AG20443 (cell line): Measurements from ENCODE around the gene GYPB.
"Not testable (repeated sequence)": the region's sequence is repeated elsewhere in the genome, so short reads cannot be mapped to it uniquely, and the experiment has no call there.

ENCODE experiments used
- DNase-seq: peaks from one replicate; pipeline ENCODE4 v3.0.0; 2012; ENCODE audit warnings: low spot score, mixed read lengths

GYPB gene

DNA sequence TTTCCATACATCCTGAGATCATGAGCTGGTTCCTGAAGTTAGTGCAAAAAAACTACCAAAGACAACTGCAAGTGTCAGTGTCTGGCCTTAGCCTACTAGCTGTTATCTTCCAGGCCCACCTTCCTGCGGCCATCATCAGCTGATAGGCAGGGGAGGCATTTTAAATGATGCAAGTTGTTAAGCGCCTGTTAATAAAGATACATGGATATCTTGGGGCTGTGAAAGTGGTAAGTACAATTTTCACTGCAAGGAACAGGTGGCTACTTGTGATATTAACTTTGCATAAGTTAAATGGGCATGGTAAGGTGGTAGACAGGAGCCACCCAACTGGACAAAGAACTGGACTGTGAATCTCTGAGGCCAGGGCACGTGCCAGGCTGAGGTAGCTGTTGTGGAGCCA is at the start of gene GYPB:
TSS of gene GYPB (minus strand) at position 104 of the 400 bp plus-strand sequence. CDS start at position 11, 93 bp downstream.
- DNase-seq = not testable (repeated sequence)

GRCh38 chr4:144061556-144061955 is 42.4 kb upstream of the GYPB start:
- not testable (repeated sequence) for DNase-seq

DNA sequence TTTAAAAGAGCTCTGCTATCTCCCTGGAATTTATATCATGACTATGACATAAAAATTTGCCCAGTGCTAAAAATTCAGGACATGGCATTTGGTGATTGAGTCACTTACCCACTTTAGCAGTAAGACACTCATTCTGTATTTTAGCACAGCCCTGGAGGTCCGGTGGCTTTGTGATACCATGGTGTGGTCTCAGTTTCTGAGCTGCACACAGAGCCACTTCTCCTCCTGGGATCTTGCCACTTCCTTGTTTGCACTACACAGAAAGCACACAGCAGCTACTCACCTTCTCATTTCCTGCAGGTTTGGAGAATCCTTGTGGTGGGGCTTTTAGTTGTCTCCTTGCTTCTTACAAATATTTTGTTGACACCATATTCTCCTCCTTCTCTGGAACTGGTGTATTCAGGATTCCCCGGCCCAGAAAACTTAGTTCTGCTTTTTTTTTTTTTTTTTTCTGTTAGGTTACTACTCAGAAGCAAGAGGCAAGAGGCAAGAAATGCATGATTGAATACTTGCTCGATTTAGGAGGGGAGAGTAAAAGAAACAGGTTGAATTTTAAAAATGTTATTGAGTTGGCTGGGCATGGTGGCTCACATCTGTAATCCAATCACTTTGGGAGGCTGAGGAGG is 41.2 kb upstream of the GYPB start:
- DNase-seq = not testable (repeated sequence)

DNA sequence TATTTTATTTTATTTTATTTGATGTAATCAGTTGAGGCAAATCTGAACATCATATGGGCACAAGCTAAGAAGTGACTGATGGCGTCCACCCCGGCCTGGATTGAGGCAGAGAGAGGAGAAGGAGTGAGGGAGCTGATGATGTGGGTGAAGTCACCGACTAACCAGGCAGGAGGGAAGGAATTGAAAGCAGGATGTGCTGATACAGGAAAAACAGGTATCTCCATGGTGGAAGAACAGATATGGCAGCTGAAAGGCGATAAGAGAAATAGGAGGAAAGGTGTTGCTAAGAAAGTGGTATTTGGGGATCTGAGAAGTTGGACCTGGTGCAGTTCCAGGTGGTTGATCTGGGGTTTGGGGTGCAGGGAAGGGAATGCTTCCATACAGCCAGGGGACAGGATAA is 37.6 kb upstream of the GYPB start:
- no peak for DNase-seq

- DNase-seq = not testable (repeated sequence)
Observed at GRCh38 chr4:144055336-144055735, 36.2 kb upstream of the GYPB start.

DNA sequence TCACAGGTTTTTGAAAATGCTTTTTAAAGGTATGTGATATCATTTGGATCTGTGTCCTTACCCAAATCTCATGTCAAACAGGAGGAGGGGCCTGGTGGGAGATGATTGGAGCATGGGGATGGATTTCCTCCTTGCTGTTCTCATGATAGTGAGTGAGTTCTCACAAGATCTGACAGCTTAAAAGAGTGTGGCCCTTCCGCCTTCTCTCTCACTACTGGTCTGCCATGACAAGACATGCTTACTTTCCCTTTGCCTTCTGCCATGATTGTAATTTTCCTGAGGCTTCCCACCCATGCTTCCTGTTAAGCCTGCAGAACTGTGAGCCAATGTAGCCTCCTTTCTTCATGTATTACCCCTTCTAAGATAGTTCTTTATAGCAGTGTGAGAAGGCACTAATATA is 32.3 kb upstream of the GYPB start:
- not testable (repeated sequence) for DNase-seq

DNA sequence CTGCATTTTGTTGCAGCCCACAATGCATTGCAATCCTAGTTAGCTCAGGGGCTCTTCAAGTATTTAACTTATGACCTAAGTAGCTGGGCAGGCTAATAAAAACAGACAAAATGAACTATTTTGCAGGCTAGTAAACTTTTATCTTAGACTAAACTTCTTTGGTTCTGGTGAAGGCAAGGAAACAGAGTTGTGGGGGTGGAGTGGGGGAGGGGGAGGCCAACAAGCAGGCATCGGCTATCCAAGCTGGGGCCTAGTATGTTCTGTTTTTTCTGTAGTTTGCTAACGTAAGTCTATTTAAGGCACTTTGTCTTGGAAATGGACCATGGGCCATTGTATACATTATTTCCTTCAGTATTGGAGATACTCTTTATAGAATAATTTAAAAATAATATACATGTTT is 31.5 kb upstream of the GYPB start:
- DNase-seq = not testable (repeated sequence)

DNA sequence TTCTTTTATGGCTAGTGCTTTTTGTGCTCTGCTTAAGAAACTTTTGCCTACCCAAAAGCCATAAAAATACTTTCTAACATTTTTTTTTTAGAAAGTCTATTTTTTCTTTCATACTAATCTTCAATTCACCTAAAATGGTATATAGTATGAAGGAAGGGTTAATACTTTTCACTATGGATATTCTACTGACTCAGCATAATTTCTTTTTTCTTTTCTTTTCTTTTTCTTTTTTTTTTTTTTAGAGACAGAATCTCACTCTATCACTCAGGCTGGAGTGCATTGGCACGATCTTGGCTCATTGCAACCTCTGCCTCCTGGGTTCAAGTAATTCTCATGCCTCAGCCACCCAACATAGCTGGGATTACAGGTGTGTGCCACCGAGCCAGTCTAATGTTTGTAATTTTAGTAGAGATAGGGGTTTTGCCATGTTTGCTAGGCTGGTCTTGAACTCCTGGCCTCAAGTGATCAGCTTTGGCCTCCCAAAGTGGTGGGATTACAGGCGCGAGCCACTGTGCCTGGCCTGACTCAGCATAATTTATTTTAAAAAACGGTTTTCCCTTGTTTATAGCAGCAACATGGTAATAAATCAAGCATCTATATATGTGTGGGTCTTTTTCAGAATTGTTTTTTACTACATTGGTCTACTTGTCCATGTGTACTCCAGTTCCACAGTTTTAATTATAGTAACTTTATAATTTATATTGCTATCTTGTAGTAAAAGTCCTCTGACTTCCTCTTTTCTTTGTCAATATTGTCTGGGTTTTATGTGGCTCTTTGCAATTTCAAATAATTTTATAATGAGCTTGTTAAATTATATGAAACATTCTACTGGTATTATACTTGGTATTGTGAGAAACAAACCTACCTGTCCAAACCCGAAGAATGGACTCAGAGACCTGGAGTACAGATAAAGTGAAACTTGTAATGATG is 30.6 kb upstream of the GYPB start:
- DNase-seq = not testable (repeated sequence)

- DNase-seq = not testable (repeated sequence)
Observed at GRCh38 chr4:144044936-144045335, 25.8 kb upstream of the GYPB start.

- not testable (repeated sequence) for DNase-seq
Observed at GRCh38 chr4:144032580-144032979, 13.4 kb upstream of the GYPB start.

GRCh38 chr4:144031875-144032274 is 12.7 kb upstream of the GYPB start:
- not testable (repeated sequence) for DNase-seq

DNA sequence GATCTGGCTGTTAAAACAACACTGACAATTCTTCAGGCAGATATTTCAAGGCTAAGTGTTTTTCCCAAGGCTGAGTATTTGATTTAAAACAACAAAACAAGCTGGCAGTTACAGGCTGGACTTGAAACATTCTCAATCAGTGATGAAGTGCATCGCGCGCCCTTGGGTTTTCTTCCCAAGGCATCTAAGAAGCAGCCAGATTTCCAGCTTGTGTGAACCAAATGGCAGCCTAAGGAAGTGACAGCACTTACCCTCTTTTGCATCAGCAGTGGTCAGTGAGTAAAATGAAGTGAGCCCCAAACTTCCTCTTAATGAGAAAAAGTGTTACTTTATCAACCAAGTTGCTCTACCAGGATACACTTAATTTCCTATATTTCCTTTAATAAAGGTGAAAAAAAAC is 12.2 kb upstream of the GYPB start:
- DNase-seq = not testable (repeated sequence)

- DNase-seq = not testable (repeated sequence)
Observed at GRCh38 chr4:144030708-144031107, 11.5 kb upstream of the GYPB start.

GRCh38 chr4:144026682-144027081 is 7.5 kb upstream of the GYPB start:
- not testable (repeated sequence) for DNase-seq

DNA sequence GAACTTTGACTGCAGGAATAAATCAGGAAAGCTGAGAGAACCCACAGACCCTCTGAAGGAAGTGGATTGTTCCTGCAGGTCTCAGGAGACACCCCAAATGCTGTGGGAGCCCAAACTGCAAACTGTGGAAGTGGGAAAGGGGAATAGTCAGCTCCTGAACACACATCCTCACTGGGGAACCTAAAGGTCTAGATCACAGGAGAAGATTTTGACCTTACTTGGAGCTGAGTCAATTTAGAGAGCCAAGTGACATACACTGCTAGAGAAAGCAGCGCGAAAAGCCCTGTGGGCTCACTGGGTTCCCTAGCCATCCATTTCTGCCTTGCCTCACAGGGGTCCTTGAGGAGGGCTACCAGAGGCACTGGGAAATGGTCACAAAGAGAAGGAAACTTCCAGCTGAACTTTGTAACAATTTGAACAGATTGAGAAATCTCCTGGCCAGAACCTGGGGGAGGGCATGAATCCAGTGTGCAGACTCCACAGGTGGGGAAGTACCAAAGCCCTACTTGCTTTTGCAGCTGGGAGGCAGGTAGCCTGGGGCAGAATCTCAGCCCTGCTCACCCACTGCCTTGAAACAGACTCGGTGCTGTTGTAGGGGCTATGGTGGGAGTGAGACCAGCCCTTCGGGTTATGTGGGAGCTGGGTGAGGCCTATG is 5.3 kb upstream of the GYPB start:
- not testable (repeated sequence) for DNase-seq

DNA sequence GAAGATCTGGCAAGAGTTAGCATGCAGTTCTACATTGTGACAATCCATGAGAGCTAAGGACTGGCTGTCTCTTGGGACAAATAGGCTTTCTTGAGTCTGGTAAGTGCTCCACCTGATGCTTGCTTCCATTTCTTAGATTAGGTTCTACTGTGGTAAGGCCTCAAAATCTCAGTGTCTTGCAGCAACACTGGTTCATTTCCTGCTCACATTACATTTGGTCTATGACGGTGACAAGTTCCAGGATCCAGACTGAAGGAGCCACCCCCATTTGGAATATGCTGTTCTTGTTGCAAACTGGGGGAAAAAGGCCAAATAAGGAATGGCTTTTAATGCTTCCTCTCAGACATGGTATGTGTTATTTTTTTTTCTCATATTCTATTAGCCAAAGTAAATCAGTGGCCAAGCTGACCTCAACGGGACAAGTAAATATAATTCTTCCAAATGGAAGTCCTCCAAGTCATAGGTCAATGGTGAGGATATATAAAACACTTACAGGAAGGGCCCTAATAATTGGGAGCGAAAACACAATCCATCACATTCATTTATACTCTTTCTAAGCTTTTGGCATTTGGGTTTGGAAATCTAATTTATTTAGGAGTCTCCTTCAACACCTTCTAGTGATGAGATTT is 3.7 kb upstream of the GYPB start:
- DNase-seq = not testable (repeated sequence)

DNA sequence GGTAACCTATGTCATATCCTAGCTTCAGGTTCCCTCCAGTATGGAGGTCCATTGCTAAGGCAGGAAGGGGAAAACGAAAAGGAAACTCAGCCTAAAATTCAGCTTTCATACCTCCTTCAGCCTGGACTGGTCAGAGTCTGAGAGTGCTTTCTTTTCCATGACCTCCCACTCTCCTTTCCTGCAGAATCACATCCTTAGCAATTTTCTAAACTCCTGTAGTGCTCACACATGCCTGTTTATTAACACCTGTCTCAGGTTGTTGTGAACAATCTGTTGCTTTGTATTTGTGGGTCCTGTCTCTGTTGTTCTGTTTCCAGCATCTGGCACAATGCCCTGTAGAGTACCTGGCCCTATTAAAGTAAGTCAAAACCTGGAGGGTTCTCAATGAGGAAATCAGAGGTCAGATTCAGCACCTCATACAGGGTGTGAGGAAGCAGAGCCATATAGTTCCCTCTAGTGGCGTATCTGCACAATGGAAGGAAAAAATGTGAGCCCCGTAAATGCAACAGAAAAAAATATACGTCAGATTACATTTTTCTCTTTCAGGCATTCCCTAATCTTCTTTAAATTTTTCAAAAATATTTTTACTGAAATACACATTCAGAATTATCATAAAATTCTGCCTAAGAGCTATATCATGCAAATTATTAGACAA is 2.3 kb upstream of the GYPB start:
- DNase-seq = peak; percentile 18

DNA sequence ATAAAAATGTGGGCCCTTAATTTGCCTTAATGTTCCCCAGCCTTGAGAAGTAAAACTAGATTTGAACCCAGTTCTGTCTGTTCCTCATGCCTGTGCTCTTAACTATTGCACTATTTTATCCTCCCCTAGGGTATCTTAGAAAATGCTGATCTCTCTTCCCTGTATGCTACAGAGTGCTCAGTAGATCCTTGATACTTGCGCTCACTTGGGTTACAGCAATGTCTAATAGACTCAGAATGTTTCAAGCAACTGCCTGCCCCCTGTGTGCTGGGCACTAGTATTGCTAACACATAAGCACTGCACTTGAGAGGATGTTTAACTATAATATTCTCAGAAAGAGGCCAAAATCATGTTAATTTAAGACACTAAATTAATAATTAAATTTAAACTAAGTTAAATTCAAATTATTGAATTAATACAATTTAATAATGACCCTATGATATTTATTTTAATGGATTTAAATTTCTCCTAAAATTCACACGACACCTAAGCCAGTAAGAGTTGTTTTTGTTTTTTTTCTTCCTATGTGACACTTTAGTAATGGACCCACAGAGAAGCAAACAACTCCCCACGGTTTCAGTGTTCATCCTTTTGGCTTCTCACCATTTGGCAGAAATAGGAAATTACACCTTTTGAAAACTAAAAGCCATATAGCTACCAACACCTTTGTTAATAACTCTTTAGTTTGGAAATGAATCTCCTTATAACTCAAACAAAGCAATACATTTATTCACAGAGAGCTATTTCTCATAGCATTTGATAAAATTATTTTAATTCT is 768 bp downstream of the GYPB start:
- not testable (repeated sequence) for DNase-seq

- DNase-seq = not testable (repeated sequence)
Observed at GRCh38 chr4:144017271-144017670, 1.9 kb downstream of the GYPB start.

- DNase-seq = not testable (repeated sequence)
Observed at GRCh38 chr4:144016057-144016605, 3.0 kb downstream of the GYPB start.
